Testis (tissue), 5 donors: ENCODE measurements around the gene CNOT8. TPM values are rescaled to one million over a fixed set of nuclear protein-coding genes. Genes with fewer than 3 reads are reported as not detected.

Experiments used
- DNase-seq: peaks from one replicate; pipeline ENCODE4 v3.0.0-alpha.2; 2019
- H3K27ac ChIP-seq, 2 donors: fragments of 200-600 bp; sonication (generic); one replicate each; pipeline ENCODE4 v1.5.1; 2019
- H3K27me3 ChIP-seq: fragments of 200-600 bp; sonication (generic); one replicate; pipeline ENCODE4 v1.5.1; 2019
- H3K36me3 ChIP-seq: fragments of 200-600 bp; sonication (generic); one replicate; pipeline ENCODE4 v1.5.1; 2017; ENCODE audit warnings: low read depth; ENCODE audit errors: missing control alignments
- H3K4me1 ChIP-seq: fragments of 200-600 bp; sonication (generic); one replicate; pipeline ENCODE4 v1.5.1; 2019
- H3K4me3 ChIP-seq, 2 donors: fragments of 200-600 bp; sonication (generic); one replicate each; pipeline ENCODE4 v1.5.1; 2017 to 2019
- H3K9me3 ChIP-seq: fragments of 200-600 bp; sonication (generic); one replicate; pipeline ENCODE4 v1.5.1; 2017
- POLR2A ChIP-seq: fragments of 450-650 bp; IDR thresholded peaks from one replicate; pipeline ENCODE4 v1.6.1; 2017; ENCODE audit warnings: antibody characterized with exemption, mild to moderate bottlenecking, moderate library complexity
- WGBS, 2 donors: methylation state at CpG; one replicate each; pipeline ENCODE4 v1.1.5; 2018; 5-methylcytosine and 5-hydroxymethylcytosine counted together
- intact Hi-C: fragments of 100-400 bp; cut with DNase I; formaldehyde crosslinking; loops from one replicate; pipeline ENCODE4 v1.15.1; 2023; ENCODE audit warnings: low total_unique reads
- long read RNA-seq, 2 donors: transcript quantifications; one replicate each; lab custom pipeline, GENCODE V29; 2026
- polyA plus RNA-seq: library from polyadenylated mRNA; stranded (reverse); fragments of 350-450 nt; fragmentation: Illumina TruSeq; extraction: RNeasy Lipid Tissue Mini Kit (QIAGEN cat#74804); gene quantifications from one replicate; pipeline ENCODE4 v1.2.3, GENCODE V29; 2014; ENCODE audit warnings: low read depth, low replicate concordance; ENCODE audit not compliant: insufficient read depth
- total RNA-seq, 2 donors: library from RNA; depleted of rRNA; stranded (reverse); fragments of >200 nt; gene quantifications; one replicate each; pipeline ENCODE4 v1.2.3, GENCODE V29; 2016
- TF ChIP-seq, protein P1 (sequence below), 3 experiments: fragments of 450-650 bp in 2 of 3; fragments of 200-600 bp in 1 of 3; sonication (generic) in 1 of 3; IDR thresholded peaks; one replicate each; pipeline ENCODE4 v1.5.1; 2016 to 2019; ENCODE audit warnings: antibody characterized with exemption in 3 of 3, mild to moderate bottlenecking in 2 of 3, moderate library complexity in 1 of 3

Gene CNOT8
- total RNA-seq (100 to 1,000 TPM; 103 to 106 TPM), polyA plus RNA-seq (67.6 TPM)
- long read RNA-seq, donor 1, transcript CNOT8-204 (8 exons, 2,708 nt), result minor isoform, 5 of 46 reads
- long read RNA-seq, donor 1, transcript CNOT8-201 (7 exons, 2,528 nt), result major isoform, 16 of 46 reads
- long read RNA-seq, donor 1, transcript CNOT8-202 (7 exons, 2,604 nt), result minor isoform, 5 of 46 reads
- long read RNA-seq, donor 1, partial matches to known transcripts, result 14 of 46 reads
- long read RNA-seq, donor 1, other reads (novel, unspliced or antisense), result 0 of 46 reads
- long read RNA-seq, donor 2, transcript CNOT8-201 (7 exons, 2,528 nt), result major isoform, 12 of 19 reads
- long read RNA-seq, donor 2, partial matches to known transcripts, result 0 of 19 reads
- long read RNA-seq, donor 2, other reads (novel, unspliced or antisense), result 0 of 19 reads

DNA sequence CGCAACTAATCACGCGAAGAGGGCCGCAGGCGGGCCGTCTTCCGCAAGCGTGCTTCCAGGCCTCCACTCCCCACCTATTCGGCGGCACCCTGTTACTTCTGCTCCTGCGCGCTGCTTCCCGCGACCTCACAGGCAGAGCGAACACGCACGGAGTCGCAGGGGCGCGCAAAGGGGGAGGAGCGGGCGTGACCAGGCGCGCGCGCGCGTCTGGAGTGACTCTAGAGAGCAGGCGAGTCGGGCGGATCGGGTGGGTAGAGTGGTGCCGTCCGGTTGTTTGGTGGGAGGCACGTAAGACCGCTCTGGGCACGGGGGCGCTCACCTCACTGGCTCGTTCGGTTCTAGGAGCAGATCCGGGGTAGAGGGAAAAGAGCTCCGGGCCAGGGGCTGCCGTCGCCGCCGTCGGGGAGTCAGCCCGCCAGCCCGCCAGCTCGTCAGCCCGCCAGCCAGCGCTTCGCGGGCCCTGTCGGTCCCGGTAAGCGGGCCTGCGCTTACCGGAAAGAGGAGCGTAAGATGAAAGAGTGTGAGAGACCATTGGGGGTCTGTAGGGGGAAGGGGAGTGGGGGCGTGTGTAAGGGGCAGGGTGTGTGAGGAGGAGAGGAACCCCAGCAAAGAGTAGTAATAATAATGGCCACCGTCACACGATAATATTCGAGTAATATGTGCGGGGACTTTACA, at the start of gene CNOT8:
Gene CNOT8 (plus strand): TSS at position 331 of the 675 bp plus-strand sequence. CDS start 4,652 bp downstream, outside the sequence.
- 0% methylated on average over 22 to 60 of the region's 65 CpGs for WGBS, 2 donors
- peak within 1 kb of the TSS; percentile 92 to 94 for H3K4me3 ChIP-seq
- H3K36me3 ChIP-seq, result no peaks in the 10 kb centered on the region
- intact Hi-C loops, result loop anchor here (5.0 kb wide), 1 partner anchor 101 kb away; the partner anchor contains the start of gene LARP1
- peak; percentile 100 for DNase-seq
- TF ChIP-seq, protein P1, sequence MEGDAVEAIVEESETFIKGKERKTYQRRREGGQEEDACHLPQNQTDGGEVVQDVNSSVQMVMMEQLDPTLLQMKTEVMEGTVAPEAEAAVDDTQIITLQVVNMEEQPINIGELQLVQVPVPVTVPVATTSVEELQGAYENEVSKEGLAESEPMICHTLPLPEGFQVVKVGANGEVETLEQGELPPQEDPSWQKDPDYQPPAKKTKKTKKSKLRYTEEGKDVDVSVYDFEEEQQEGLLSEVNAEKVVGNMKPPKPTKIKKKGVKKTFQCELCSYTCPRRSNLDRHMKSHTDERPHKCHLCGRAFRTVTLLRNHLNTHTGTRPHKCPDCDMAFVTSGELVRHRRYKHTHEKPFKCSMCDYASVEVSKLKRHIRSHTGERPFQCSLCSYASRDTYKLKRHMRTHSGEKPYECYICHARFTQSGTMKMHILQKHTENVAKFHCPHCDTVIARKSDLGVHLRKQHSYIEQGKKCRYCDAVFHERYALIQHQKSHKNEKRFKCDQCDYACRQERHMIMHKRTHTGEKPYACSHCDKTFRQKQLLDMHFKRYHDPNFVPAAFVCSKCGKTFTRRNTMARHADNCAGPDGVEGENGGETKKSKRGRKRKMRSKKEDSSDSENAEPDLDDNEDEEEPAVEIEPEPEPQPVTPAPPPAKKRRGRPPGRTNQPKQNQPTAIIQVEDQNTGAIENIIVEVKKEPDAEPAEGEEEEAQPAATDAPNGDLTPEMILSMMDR (IDR thresholded peaks at IDR 0.05), result no peak
- peak; percentile 84 for TF ChIP-seq POLR2A
- H3K4me1 ChIP-seq, result peaks cover 33% of the 10 kb centered on the region
- no peaks in the 10 kb centered on the region for H3K9me3 ChIP-seq
- H3K27ac ChIP-seq, result peak within 1 kb of the TSS; percentile 93 to 100
- H3K27me3 ChIP-seq, result no peaks in the 10 kb centered on the region

DNA sequence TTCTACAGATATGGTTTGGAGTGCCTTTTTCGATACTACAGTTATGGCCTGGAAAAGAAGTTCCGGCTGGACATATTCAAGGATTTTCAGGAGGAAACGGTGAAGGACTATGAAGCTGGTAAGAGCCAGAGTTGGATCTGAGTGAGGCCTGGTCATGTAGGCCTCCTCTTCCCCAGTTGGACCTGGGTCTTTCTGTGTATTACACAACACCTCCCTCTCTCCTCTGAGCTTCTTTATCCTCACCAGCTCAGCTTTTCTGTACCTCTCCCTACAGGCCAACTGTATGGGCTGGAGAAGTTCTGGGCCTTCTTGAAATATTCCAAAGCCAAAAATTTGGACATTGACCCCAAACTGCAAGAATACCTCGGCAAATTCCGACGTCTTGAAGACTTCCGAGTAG, 47.2 kb upstream of the CNOT8 start:
- peak overlapping the region in 1 of 2 donors; percentile 37 for H3K27ac ChIP-seq
- no peak for DNase-seq
- intact Hi-C loops, result loop anchor here (5.0 to 10.0 kb wide), 2 partner anchors 46 to 164 kb away; no protein-coding TSS in a partner anchor
- H3K36me3 ChIP-seq, result no peaks in the 10 kb centered on the region
- WGBS, 2 donors, result 78 to 87% methylated on average over 7 of the region's 7 CpGs
- H3K4me1 ChIP-seq, result no peaks in the 10 kb centered on the region
- no peak overlapping the region for H3K4me3 ChIP-seq
- no peaks in the 10 kb centered on the region for H3K27me3 ChIP-seq
- H3K9me3 ChIP-seq, result no peaks in the 10 kb centered on the region
- no peak for TF ChIP-seq POLR2A
- TF ChIP-seq, protein P1 (IDR thresholded peaks at IDR 0.05), result no peak

GRCh38 chr5:154811653-154812465, 46.6 kb upstream of the CNOT8 start:
- 46 to 73% methylated on average over 3 of the region's 3 CpGs for WGBS, 2 donors
- Histone ChIP-seq H3K4me3 (no peak overlapping the region), H3K36me3 (no peaks in the 10 kb centered on the region), H3K27ac (peak overlapping the region in 1 of 2 donors; percentile 37), H3K4me1 (no peaks in the 10 kb centered on the region), H3K9me3 (no peaks in the 10 kb centered on the region), H3K27me3 (no peaks in the 10 kb centered on the region)
- DNase-seq, result peak; percentile 71
- intact Hi-C loops, result loop anchor here (5.0 to 10.0 kb wide), 2 partner anchors 47 to 165 kb away; no protein-coding TSS in a partner anchor
- no peak for TF ChIP-seq POLR2A
- TF ChIP-seq, protein P1 (IDR thresholded peaks at IDR 0.05), result peak; percentile 78 to 90 (median 88)

DNA sequence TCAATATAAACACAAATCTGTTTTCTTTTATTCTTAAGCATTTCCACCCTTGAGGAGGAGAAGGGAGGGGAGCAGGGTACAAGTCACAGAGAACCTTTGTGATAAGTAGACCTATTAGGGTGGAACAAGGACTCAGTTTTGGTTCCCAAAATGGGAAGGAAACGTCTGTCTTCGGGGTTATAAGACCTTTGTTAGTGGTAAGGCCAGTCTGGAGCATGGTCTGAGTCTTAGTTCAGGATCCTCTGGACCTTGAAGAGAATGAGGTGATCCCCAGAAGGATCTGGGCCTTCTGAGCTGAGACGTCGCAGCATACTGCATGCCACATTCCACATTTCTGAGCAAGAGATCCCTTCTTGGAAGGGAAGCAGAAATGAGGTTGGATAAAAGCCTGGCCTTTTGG, 45.3 kb upstream of the CNOT8 start:
- TF ChIP-seq POLR2A, result no peak
- TF ChIP-seq, protein P1 (IDR thresholded peaks at IDR 0.05), result no peak
- H3K4me1 ChIP-seq, result no peaks in the 10 kb centered on the region
- no peaks in the 10 kb centered on the region for H3K9me3 ChIP-seq
- intact Hi-C loops, result loop anchor here (5.0 to 10.0 kb wide), 2 partner anchors 48 to 166 kb away; no protein-coding TSS in a partner anchor
- no peaks in the 10 kb centered on the region for H3K27me3 ChIP-seq
- no peak for DNase-seq
- H3K36me3 ChIP-seq, result no peaks in the 10 kb centered on the region
- 67 to 71% methylated on average over 4 of the region's 4 CpGs for WGBS, 2 donors
- H3K4me3 ChIP-seq, result no peak overlapping the region
- no peak overlapping the region for H3K27ac ChIP-seq
